Measurements from ENCODE around the gene NR3C1.

Gene NR3C1

DNA sequence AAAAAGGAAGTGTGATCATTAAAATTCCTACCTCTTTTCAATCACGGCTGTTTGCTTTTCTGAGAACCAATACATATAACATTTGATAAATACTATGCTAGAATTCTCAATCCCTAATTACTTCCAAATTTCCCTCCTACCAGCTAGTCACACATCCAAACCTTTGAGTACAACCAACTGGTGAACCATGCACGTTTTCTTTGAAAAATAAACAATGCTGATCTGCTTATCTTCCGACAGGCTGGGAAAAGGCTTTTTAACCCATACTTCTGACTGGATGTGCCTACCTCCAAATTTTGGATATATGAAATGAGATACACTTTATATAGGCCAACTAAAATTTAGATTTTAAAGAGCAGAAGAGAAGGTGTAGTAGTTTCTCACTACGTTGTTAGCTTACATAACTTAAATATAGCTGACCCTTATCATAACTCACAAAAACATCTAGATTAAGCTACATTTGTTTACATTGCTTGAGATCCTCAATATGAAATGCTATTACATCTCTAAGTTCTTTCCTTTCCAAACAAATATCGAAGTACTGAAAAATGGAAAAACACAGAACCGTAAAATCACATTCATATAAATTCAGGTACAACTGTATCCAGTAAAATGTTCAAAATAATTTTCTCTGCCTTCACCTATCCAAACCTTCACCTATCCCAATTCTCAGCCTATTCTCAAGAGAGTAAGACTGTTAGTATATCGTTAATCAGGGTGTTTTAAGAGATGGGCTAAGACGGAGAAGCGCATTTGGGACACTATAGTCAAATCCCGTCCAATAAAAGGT is 2.1 kb downstream of the NR3C1 start:
- no peak for DNase-seq (ENCODE audit: low spot score)

DNA sequence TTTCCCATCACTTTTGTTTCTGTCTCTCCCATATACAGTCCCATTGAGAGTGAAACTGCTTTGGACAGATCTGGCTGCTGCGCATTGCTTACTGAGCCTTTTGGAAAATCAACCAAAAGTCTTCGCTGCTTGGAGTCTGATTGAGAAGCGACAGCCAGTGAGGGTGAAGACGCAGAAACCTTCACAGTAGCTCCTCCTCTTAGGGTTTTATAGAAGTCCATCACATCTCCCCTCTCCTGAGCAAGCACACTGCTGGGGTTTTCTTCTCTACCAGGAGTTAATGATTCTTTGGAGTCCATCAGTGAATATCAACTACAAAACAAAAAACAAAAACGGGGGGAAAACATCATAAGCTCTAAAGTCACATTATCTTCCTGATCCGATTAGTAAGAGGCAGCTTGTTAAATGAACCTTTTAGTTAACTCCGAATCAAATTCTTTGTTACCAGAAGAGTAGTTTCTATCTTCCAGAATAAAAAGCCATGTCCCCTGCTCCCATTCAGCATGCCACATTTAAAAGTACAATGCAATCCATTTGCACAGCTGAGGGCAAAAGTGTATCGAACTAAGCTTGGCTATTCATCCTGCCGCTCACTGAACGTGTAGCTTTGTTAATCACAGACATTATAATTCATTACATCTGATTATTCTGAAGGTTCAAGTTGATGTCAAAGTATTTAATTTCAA is 2.8 kb downstream of the NR3C1 start:
- TF ChIP-seq, protein P1, sequence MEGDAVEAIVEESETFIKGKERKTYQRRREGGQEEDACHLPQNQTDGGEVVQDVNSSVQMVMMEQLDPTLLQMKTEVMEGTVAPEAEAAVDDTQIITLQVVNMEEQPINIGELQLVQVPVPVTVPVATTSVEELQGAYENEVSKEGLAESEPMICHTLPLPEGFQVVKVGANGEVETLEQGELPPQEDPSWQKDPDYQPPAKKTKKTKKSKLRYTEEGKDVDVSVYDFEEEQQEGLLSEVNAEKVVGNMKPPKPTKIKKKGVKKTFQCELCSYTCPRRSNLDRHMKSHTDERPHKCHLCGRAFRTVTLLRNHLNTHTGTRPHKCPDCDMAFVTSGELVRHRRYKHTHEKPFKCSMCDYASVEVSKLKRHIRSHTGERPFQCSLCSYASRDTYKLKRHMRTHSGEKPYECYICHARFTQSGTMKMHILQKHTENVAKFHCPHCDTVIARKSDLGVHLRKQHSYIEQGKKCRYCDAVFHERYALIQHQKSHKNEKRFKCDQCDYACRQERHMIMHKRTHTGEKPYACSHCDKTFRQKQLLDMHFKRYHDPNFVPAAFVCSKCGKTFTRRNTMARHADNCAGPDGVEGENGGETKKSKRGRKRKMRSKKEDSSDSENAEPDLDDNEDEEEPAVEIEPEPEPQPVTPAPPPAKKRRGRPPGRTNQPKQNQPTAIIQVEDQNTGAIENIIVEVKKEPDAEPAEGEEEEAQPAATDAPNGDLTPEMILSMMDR (IDR thresholded peaks at IDR 0.05; ENCODE audit: extremely low read depth, missing control alignments), result no peak
- DNase-seq (ENCODE audit: low spot score), result no peak

More for the DNA sequence above, 2.1 kb downstream of the NR3C1 start:
- TF ChIP-seq, protein P1 (IDR thresholded peaks at IDR 0.05; ENCODE audit: extremely low read depth, missing control alignments), result no peak

DNA sequence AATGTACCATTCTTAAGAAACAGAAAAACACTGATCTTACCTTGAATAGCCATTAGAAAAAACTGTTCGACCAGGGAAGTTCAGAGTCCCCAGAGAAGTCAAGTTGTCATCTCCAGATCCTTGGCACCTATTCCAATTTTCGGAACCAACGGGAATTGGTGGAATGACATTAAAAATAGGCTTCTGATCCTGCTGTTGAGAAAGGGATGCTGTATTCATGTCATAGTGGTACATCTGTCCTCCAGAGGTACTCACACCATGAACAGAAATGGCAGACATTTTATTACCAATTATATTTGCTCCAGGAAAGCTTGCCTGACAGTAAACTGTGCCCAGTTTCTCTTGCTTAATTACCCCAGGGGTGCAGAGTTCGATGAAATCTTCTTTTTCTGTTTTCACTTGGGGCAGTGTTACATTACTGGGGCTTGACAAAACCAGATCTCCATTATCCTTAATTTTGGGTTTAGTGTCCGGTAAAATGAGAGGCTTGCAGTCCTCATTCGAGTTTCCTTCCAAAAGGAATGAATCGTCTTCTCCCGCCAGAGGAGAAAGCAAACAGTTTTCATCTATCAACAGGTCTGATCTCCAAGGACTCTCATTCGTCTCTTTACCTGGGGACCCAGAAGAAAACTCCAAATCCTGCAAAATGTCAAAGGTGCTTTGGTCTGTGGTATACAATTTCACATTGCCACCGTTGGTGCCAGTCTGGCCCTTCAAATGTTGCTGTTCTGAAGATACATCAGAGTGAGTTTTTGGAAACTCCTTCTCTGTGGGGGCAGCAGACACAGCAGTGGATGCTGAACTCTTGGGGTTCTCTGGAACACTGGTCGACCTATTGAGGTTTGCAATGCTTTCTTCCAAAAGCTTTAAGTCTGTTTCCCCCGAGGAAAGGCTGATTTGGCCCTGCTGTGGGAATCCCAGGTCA is 3.6 kb downstream of the NR3C1 start:
- DNase-seq (ENCODE audit: low spot score), result no peak
- TF ChIP-seq, protein P1 (IDR thresholded peaks at IDR 0.05; ENCODE audit: extremely low read depth, missing control alignments), result no peak

DNA sequence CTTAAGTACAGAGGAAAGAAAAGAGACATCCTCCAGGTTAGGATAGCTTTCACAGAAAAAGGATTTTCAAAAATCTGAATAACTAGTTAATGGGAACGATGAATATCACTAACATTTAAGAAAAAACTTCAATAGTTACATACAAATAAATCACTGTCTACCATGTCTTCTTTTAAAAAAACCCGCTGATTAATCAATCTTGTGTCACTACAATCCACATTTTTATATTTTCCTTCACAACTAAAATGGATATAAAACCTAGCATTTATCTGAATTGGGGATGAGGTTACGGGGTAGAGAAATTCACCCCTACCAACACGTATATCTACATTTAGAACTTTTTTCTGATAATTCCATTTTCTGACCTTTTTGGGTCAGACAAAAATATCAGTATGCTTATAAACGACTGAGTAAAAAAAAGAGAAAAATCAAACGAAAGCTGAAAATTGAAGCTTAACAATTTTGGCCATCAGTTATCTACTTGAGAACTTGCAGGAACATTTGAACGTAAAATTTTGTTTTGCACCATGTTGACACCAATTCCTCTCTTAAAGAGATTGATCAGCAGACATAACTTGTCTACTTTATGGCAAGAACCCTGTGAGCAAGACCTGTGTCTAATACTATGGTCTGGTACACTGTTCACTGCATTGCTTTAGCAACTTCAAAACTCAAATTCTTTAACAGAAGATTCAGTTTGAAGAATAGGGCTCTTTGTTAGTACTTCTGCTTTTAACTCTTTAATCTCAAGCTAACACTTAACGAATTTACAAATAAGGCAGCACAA is 4.8 kb downstream of the NR3C1 start:
- TF ChIP-seq, protein P1 (IDR thresholded peaks at IDR 0.05; ENCODE audit: extremely low read depth, missing control alignments), result no peak
- no peak for DNase-seq (ENCODE audit: low spot score)

DNA sequence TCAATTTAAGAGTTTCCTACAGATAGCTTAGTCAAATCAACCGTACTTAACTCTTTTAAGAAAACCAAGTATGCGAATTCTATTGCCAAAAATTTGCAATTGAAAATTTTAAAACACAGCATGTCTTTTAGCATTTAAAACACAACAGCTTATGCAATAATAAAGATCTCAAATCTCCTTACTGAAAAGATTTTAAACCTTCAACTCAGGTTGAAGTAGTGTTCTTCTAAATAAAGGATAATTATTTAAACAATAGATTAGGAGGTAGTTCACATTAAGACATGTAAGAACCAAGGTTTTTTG is 5.5 kb downstream of the NR3C1 start:
- DNase-seq (ENCODE audit: low spot score), result no peak
- TF ChIP-seq, protein P1 (IDR thresholded peaks at IDR 0.05; ENCODE audit: extremely low read depth, missing control alignments), result no peak

DNA sequence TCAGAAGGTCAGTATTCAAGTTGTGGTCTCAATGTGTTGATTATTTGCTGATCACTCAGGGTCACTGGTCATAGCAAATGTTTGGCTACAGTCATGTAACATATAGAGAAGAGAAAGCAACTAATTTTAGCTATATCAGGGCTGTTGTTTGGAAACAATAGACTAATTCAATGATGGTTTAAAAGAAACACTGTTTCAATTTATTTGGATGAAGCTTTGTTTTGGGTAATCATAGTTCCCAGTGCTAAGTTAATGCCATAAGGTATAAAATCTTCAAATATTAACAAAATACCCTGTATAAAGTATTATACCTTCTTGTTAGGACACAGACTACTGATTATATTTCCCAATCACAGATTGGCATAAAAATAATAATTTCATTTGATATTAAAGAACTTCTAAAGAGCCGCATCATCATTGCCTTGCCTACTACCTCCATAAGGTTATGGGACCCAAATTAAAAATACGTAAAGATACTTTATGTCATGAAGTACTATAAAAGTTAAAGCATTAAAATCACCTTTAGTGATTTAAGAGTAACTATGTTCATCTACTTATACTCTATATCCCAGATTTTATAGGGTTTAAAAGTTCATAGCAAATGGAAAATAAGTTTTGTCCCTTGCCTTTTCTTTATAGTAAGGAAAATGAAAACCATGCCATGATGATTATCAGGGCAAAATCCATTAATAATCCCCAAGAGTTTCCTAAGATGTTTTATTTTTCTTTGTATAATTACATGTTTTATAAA is 6.0 kb downstream of the NR3C1 start:
- DNase-seq (ENCODE audit: low spot score), result no peak

More for the DNA sequence above, 6.0 kb downstream of the NR3C1 start:
- TF ChIP-seq, protein P1 (IDR thresholded peaks at IDR 0.05; ENCODE audit: extremely low read depth, missing control alignments), result no peak
